ENCODE data around the gene TBC1D30.

DNA sequence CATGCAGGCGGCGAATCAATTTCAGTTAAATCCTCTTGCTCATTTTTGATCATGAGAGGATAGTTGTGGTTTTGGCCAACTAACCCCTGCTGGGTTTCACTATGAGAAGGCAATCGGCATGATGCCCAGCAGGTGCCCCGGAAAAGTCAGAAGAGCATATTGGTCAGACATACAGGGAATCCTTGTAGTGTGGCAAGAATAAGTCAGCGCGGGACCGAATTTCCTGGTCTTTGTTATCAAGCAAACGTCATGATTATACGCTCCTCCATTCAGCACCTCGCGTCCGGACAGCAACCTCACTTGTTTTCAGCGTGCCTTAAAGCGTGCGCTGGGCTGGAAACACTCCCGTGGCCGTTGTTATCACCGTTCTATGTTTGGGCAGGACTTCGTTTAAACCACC is 1.8 kb downstream of the TBC1D30 start:
- TF ChIP-seq CTCF (IDR thresholded peaks at IDR 0.05) (no peak), POLR2A (IDR thresholded peaks at IDR 0.05) (no peak)

Data from lower leg skin (tissue), 3 donors.